GM19397 (cell line): ENCODE results near the gene SH3PXD2A.
"Not testable (repeated sequence)": the region's sequence is repeated elsewhere in the genome, so short reads cannot be mapped to it uniquely, and the experiment has no call there.

Source experiments
- ATAC-seq: cut with Tn5 transposase; IDR thresholded peaks from one replicate; pipeline ENCODE4 v1.9.1; 2021; ENCODE audit warnings: mild to moderate bottlenecking, moderate library complexity; ENCODE audit not compliant: unreplicated experiment

Gene SH3PXD2A

GRCh38 chr10:103769176-103769575, 86.2 kb downstream of the SH3PXD2A start:
- no peak for ATAC-seq

- no peak for ATAC-seq
Measured at GRCh38 chr10:103768345-103768744, 87.0 kb downstream of the SH3PXD2A start.

DNA sequence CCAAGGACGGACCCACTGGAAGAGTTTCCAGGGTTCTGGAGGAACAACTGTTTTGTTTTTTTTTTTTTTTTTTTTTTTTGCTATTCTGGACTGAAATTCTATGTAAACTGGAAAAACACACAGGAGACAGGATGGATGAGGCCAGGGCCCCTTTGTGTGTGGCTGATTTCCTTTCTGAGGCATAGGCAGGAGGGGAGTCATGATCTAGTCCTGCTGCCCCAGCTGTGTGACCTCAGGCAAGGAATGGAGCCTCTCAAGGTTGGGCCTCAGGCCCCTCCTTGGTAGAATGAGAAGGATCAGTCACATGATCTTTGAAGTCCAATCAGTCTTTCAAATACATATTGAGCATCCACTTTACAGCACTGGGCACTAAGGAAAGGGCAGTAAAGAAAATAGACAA, 87.6 kb downstream of the SH3PXD2A start:
- no peak for ATAC-seq

- ATAC-seq: no peak
Measured at GRCh38 chr10:103766751-103767505, 88.4 kb downstream of the SH3PXD2A start.

GRCh38 chr10:103765981-103766380, 89.4 kb downstream of the SH3PXD2A start:
- ATAC-seq: no peak

DNA sequence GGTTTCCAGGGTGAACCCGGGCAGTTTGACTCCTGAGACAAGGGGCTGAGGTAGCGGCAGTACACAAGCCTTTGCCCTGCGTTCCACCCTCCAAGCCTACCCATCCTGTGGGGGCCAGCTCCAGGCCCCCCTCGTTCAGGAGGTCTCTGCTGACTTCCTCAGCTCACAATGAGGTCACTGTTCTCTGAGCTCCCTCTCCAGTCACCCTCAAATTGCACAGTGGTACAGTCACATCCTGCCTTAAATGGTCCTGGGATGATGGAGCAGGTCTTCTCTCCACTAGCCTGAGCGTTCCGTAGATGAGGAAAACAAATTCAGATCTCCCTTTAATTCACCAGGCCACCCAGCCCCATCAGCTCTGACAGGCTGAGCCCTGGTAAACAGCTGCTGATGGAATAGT, 90.2 kb downstream of the SH3PXD2A start:
- no peak for ATAC-seq

GRCh38 chr10:103764296-103765088, 90.9 kb downstream of the SH3PXD2A start:
- ATAC-seq: no peak

DNA sequence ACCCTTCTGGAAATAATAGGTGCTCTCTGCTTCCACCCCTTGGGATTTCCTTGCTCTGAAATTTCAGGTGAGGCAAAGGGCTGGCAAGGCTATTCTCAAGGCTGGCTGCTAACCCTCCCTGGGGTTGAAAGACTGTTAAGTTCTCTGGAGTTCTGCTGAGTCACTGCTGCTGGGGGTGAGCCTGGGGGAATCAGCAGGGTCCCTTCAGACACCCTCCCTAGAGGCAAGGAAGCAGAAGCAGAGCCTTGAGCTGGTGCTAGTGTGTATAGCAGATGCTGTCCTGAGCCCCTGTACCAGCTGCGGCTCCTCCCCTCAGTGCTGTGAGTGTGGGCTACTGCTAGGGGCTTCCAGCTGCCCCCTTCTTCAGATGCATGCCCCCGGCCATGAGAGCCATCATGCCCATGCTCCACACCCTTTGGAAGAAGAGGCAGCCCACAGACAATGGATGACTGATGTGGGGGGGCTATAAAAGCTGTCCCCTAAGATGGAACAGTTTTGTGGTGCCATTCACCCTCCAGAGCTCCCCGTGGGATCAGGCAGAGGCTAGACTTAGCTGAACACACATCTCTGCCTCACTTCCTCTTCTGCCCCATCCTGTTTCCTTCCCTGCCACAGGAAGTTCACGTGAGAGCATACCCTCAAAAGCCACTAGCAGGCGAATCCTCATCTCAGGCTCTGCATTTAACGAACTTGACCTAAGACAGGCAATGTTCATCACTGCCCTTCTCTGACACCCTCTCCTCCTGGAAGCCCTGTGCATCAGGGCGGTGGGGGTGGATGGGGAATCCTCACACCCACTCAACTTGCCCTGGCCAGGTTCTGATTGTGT, 91.8 kb downstream of the SH3PXD2A start:
- no peak for ATAC-seq

- no peak for ATAC-seq
Measured at GRCh38 chr10:103762916-103763315, 92.5 kb downstream of the SH3PXD2A start.

DNA sequence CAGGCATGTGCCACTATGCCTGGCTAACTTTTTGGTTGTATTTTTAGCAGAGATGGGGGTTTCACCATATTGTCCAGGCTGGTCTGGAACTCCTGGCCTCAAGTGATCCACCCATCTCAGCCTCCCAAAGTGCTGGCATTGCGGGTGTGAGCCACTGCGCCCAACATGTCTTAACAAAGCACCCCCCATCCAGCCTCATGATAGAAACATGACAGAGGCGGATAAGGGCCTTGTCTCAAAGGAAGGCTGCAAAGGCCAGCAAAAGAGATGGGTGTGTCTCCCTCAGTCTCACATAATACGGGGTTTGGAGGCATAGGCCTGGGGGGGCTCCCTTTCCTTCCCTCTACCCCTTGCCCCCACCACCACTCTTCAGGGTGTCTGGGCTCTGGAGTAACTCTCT, 93.2 kb downstream of the SH3PXD2A start:
- ATAC-seq: no peak

DNA sequence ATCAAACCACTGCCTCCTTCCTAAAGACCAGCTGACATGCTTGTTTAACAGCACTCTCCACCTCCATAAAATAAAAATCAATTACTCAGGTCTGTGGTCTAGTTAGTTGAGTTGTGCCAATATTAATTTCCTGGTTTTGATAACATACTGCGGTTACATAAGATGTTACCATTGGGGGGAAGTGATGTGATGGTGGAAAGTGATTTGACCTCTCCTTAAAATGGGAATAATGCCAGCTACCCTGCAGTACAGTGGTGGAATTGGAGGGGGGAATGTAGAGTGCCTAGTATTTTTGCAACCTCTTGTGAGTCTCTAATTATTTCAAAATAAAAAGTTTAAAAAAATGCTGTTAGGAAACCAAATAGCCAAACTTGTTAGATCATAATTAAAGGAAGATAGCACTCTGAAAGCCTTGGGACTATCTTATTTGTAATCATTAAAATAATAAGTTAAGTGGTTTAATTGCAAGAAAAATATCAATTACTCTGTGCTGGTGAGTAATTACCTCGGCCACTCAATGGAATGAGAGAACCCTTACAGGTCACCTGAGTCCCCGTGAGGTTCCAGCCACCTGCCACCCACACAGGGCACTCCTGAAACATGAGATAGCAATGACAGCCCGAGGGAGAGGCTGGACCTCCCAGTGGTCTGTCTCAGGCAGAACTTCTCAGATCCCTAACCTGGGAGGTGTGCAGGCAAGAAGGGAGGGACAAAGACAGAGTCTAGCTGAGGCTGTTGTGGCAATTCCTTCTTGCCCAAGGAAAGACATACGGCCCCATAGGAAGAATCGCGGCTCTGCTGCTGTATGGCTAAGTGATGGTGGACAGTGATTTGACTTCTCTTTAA, 94.1 kb downstream of the SH3PXD2A start:
- no peak for ATAC-seq

- ATAC-seq: not testable (repeated sequence)
Measured at GRCh38 chr10:103760233-103760632, 95.1 kb downstream of the SH3PXD2A start.

DNA sequence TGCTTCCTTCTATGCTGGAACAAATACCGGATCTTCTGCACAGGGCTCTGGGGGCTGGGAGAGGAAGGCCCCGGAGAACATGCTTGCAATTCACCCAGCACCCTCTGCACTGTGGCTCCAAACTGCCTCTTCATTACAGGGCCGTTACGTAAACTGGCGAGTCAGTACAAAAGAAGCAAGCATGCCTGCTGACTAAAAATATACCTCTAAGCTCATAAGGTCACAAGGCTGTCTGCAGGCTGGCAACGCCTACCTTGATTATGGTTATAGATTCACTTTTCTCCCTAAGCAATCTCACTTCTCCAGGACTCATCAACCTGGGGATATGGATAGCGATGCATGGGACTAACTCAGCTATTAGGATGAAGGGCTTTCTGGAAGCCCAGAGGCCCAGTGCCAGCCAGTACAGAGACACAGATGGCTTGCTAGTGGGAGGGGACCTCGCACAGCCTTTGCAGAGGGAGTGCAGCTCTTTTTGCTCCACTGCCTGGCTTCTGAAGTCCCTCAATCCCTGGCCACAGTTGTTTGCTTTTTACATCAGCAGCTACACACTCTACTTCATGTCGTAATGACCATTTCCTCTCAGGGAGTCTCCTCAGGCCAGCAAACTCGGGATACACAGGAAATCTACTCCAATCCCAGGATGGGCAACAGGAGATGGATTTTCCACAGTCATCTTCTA, 96.1 kb downstream of the SH3PXD2A start:
- ATAC-seq: no peak

GRCh38 chr10:103758294-103758681, 97.1 kb downstream of the SH3PXD2A start:
- no peak for ATAC-seq

GRCh38 chr10:103757531-103758293, 97.7 kb downstream of the SH3PXD2A start:
- ATAC-seq: no peak

GRCh38 chr10:103756277-103756869, 99.0 kb downstream of the SH3PXD2A start:
- ATAC-seq: no peak

- no peak for ATAC-seq
Measured at GRCh38 chr10:103752680-103753248, 102.6 kb downstream of the SH3PXD2A start.

- no peak for ATAC-seq
Measured at GRCh38 chr10:103751667-103752290, 103.6 kb downstream of the SH3PXD2A start.
